ENCODE data around the gene BABAM2. TPM values are rescaled to one million over a fixed set of nuclear protein-coding genes. Genes with fewer than 3 reads are reported as not detected.

Gene BABAM2
- total and polyA plus RNA-seq, 4 donors, result 28.1 to 40.4 (median 37.0) TPM

DNA sequence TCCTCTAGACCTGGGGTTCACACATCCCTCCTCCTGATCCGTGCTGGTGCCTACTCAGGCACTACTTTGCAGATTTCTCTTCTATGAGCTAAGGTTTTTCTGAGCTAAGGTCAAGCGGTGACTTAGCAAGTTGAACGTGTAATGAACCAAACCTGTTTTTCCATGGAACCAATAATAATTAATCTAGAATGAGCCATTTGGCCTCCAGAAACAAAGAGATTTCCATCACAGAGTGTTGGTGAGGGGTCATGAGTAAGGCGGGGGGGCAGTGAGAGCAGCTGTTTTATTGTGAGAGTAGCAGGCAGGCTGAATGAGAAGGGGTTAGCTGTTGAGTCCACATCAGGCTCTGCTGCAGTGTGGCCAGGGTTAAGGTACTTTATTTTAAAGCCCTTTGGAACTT lies 390.1 kb downstream of the BABAM2 start:
- Histone ChIP-seq H3K27ac (ENCODE audit: low read depth, low read length) (no peak overlapping the region), H3K9me3 (ENCODE audit: control insufficient read depth, insufficient read depth, low read length) (no peaks in the 10 kb centered on the region), H3K4me1 (ENCODE audit: control insufficient read depth, insufficient read depth, low read length) (no peaks in the 10 kb centered on the region), H3K4me3 (ENCODE audit: low read depth, low read length) (no peak overlapping the region), H3K27me3 (ENCODE audit: control insufficient read depth, insufficient read depth, low read length) (no peaks in the 10 kb centered on the region), H3K36me3 (ENCODE audit: control insufficient read depth, insufficient read depth, low read length) (peaks cover 4% of the 10 kb centered on the region)
- DNase-seq (ENCODE audit: low read depth in 4 of 6, low spot score in 6 of 6), result no peak
- WGBS (ENCODE audit: insufficient coverage), result 100% methylated on average over 1 of the region's 4 CpGs

DNA sequence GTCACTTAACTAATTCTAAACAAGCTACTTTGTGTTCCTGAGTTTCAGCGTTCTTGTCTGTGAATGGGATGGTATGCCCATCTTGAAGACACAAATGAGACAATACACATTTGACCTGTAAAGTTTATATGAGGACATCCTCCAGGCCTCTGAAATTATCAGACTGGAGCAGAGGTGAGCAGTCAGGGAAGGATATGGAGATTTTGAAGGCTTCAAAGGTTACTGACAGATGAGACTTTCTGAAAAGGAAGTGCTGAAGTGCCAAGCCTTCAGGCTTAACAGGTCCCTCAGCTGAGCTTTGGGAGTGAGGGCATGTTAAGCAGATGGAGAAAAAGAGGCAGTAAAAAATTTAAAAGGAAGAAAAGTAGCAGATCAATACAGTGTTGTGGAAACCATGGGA lies 391.2 kb downstream of the BABAM2 start:
- Histone ChIP-seq H3K27me3 (ENCODE audit: control insufficient read depth, insufficient read depth, low read length) (no peaks in the 10 kb centered on the region), H3K4me3 (ENCODE audit: low read depth, low read length) (no peak overlapping the region), H3K9me3 (ENCODE audit: control insufficient read depth, insufficient read depth, low read length) (no peaks in the 10 kb centered on the region), H3K36me3 (ENCODE audit: control insufficient read depth, insufficient read depth, low read length) (peaks cover 3% of the 10 kb centered on the region), H3K4me1 (ENCODE audit: control insufficient read depth, insufficient read depth, low read length) (no peaks in the 10 kb centered on the region), H3K27ac (ENCODE audit: low read depth, low read length) (no peak overlapping the region)
- no CpG with 5 or more reads among the region's 1 CpG for WGBS (ENCODE audit: insufficient coverage)
- DNase-seq (ENCODE audit: low read depth in 4 of 6, low spot score in 6 of 6), result no peak

DNA sequence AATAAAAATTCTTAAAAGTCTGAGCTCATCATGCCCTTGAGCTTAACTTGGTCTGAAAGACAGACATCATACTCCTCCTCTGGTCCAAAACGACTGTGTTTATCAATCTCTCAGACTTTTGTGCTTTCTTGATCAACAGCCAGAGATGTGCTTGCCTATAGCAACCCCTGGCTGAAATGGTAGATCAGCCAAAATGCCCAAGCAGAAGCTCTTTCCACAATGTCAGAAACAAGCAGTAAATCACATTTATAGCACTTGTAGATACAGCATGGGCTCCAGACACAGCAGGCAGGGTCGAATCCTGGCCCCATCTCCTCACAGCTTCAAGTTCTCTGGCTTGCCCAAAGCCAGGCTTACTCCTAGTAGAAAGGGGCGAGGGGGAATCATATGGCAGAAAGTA lies 391.7 kb downstream of the BABAM2 start:
- Histone ChIP-seq H3K27ac (ENCODE audit: low read depth, low read length) (no peak overlapping the region), H3K4me1 (ENCODE audit: control insufficient read depth, insufficient read depth, low read length) (no peaks in the 10 kb centered on the region), H3K4me3 (ENCODE audit: low read depth, low read length) (no peak overlapping the region), H3K9me3 (ENCODE audit: control insufficient read depth, insufficient read depth, low read length) (no peaks in the 10 kb centered on the region), H3K27me3 (ENCODE audit: control insufficient read depth, insufficient read depth, low read length) (no peaks in the 10 kb centered on the region), H3K36me3 (ENCODE audit: control insufficient read depth, insufficient read depth, low read length) (no peaks in the 10 kb centered on the region)
- 67% methylated on average over 1 of the region's 3 CpGs for WGBS (ENCODE audit: insufficient coverage)
- no peak for DNase-seq (ENCODE audit: low read depth in 4 of 6, low spot score in 6 of 6)

DNA sequence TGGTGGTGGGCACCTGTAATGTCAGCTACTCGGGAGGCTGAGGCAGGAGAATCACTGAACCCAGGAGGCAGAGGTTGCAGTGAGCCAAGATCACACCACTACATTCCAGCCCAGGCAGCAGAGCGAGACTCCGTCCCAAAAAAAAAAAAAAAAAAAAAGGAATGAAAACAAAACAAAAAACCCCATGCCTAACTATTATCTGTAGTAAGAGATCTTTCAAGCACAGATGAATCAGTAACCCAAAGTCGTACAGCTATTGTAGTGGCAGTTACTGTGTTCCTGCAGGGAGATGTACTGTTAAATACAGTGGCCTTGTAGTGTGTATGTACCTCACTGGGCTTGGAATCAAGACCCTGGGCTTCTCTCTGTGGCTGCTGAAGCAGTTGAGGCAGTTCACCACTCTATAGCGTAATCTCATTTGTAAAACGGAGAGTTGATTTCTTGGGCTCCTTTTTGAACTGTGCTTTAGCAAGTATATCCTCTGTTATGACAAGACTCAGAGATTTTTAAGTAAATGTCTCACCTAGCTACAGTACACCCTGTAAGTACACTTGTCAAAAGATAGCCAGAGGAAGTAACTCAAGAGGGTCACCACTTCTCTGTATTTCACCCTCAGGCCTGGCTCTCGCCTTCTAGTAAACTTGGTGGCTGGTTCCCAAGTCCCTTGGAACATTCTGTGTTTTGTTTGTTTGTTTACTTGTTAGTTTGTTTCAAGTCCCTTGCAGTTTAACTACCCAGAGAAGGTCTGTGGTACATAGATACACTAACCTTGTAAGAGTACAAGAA lies 392.5 kb downstream of the BABAM2 start:
- no peaks in the 10 kb centered on the region for H3K4me1 ChIP-seq (ENCODE audit: control insufficient read depth, insufficient read depth, low read length)

DNA sequence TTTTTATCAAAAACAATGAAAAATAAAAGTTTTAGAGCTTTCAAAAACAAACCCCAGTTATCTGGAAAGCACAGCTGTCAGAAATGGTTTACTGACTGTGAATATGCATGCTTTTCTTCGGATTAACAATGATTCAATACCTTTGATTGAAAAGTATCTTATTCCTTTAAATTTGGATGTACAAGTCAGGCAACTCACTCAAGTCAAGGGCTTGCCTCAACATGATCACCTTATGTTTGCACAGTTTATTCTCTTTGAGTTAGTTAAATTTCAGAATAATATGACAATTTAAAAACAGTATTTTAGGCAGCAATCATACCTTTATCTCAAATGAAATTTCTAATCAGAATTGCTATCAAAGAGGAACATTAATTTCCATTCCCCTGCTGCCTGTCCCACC lies 393.3 kb downstream of the BABAM2 start:
- DNase-seq (ENCODE audit: low read depth in 4 of 6, low spot score in 6 of 6), result no peak
- Histone ChIP-seq H3K4me1 (ENCODE audit: control insufficient read depth, insufficient read depth, low read length) (no peaks in the 10 kb centered on the region), H3K36me3 (ENCODE audit: control insufficient read depth, insufficient read depth, low read length) (no peaks in the 10 kb centered on the region), H3K27ac (ENCODE audit: low read depth, low read length) (no peak overlapping the region), H3K9me3 (ENCODE audit: control insufficient read depth, insufficient read depth, low read length) (no peaks in the 10 kb centered on the region), H3K4me3 (ENCODE audit: low read depth, low read length) (no peak overlapping the region), H3K27me3 (ENCODE audit: control insufficient read depth, insufficient read depth, low read length) (no peaks in the 10 kb centered on the region)
- WGBS (ENCODE audit: insufficient coverage), result no CpG with 5 or more reads among the region's 1 CpG

More for the DNA sequence above, 392.5 kb downstream of the BABAM2 start:
- no peaks in the 10 kb centered on the region for H3K36me3 ChIP-seq (ENCODE audit: control insufficient read depth, insufficient read depth, low read length)
- no peaks in the 10 kb centered on the region for H3K9me3 ChIP-seq (ENCODE audit: control insufficient read depth, insufficient read depth, low read length)
- no peak for DNase-seq (ENCODE audit: low read depth in 4 of 6, low spot score in 6 of 6)
- 100% methylated on average over 1 of the region's 7 CpGs for WGBS (ENCODE audit: insufficient coverage)
- H3K4me3 ChIP-seq (ENCODE audit: low read depth, low read length), result no peak overlapping the region
- no peak overlapping the region for H3K27ac ChIP-seq (ENCODE audit: low read depth, low read length)
- H3K27me3 ChIP-seq (ENCODE audit: control insufficient read depth, insufficient read depth, low read length), result no peaks in the 10 kb centered on the region

DNA sequence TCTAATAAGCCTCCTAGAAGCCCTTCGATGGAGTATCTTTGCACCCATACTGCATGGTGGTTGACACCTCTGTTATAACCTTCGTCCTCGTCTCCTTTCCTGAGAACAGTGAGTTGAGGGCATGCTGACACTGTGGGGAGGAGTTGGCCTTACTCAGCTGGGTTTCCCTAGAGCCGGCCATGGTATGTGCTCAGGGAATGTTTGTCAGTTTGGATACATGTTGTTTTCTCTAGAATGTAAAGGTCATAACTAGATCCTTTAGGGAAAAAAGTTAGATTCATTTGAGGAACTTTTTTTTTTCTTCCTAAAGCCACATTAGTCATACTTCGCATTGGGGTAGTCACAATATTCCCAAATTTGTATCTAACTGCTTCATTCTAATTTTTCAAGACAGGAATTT lies 396.1 kb downstream of the BABAM2 start:
- H3K9me3 ChIP-seq (ENCODE audit: control insufficient read depth, insufficient read depth, low read length), result no peaks in the 10 kb centered on the region
- DNase-seq (ENCODE audit: low read depth in 4 of 6, low spot score in 6 of 6), result no peak
- no peak overlapping the region for H3K27ac ChIP-seq (ENCODE audit: low read depth, low read length)
- H3K4me3 ChIP-seq (ENCODE audit: low read depth, low read length), result no peak overlapping the region
- WGBS (ENCODE audit: insufficient coverage), result 81% methylated on average over 4 of the region's 5 CpGs
- H3K36me3 ChIP-seq (ENCODE audit: control insufficient read depth, insufficient read depth, low read length), result no peaks in the 10 kb centered on the region
- no peaks in the 10 kb centered on the region for H3K4me1 ChIP-seq (ENCODE audit: control insufficient read depth, insufficient read depth, low read length)
- no peaks in the 10 kb centered on the region for H3K27me3 ChIP-seq (ENCODE audit: control insufficient read depth, insufficient read depth, low read length)

DNA sequence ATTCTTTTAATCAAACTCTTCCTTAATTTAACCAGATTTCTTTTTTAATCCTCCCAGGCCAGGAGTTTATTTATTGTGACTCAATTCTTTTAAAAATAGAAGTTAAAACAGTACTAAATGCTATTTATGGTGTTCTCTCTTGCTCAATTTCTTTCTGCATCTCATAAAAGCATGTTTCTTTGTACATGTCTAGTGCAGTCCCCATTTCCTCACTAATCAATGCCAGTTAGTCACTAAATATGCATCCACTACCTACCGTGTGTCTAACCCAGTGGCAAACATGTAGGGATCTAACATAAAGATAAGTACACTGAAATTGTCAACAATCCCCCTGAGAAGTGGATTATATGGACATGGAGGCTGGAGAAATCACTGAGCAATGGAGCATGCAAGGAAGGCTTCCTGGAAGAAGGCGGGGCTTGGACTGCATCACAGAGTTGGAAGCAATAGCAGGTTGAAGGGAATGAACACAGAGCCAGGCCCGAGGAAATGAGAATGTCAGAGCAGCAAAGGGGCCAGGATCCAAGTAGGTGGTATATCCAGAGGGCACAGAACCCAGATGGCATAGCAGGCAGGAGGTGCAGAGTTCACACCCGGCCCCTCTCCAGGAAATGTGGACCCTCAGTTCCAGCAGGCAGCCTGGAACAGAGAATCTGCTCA lies 396.9 kb downstream of the BABAM2 start:
- Histone ChIP-seq H3K4me1 (ENCODE audit: control insufficient read depth, insufficient read depth, low read length) (no peaks in the 10 kb centered on the region), H3K9me3 (ENCODE audit: control insufficient read depth, insufficient read depth, low read length) (no peaks in the 10 kb centered on the region), H3K36me3 (ENCODE audit: control insufficient read depth, insufficient read depth, low read length) (no peaks in the 10 kb centered on the region), H3K27ac (ENCODE audit: low read depth, low read length) (no peak overlapping the region), H3K4me3 (ENCODE audit: low read depth, low read length) (no peak overlapping the region), H3K27me3 (ENCODE audit: control insufficient read depth, insufficient read depth, low read length) (no peaks in the 10 kb centered on the region)
- DNase-seq (ENCODE audit: low read depth in 4 of 6, low spot score in 6 of 6), result no peak
- 89% methylated on average over 3 of the region's 4 CpGs for WGBS (ENCODE audit: insufficient coverage)

DNA sequence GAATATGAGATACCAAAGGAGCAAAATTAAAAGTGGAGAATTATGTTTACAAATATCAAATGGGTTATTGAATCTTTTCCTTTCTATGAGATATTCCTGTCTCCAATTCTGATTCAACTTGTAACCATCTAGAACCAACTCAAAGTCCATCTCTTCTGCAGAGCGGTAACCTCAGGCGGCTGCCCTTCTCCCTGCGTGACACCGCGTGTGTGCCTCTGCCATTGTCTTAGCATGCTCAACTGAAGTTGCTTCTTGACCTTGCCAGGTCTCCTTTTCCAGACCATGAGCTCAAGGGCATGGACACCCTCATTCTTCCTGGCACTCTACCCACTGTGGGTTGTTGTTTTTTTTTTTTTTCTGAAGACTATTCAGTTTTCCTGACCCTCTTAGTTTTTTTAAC lies 398.1 kb downstream of the BABAM2 start:
- Histone ChIP-seq H3K4me3 (ENCODE audit: low read depth, low read length) (no peak overlapping the region), H3K27me3 (ENCODE audit: control insufficient read depth, insufficient read depth, low read length) (no peaks in the 10 kb centered on the region), H3K4me1 (ENCODE audit: control insufficient read depth, insufficient read depth, low read length) (no peaks in the 10 kb centered on the region), H3K9me3 (ENCODE audit: control insufficient read depth, insufficient read depth, low read length) (no peaks in the 10 kb centered on the region), H3K36me3 (ENCODE audit: control insufficient read depth, insufficient read depth, low read length) (no peaks in the 10 kb centered on the region), H3K27ac (ENCODE audit: low read depth, low read length) (no peak overlapping the region)
- 98% methylated on average over 5 of the region's 5 CpGs for WGBS (ENCODE audit: insufficient coverage)
- no peak for DNase-seq (ENCODE audit: low read depth in 4 of 6, low spot score in 6 of 6)

DNA sequence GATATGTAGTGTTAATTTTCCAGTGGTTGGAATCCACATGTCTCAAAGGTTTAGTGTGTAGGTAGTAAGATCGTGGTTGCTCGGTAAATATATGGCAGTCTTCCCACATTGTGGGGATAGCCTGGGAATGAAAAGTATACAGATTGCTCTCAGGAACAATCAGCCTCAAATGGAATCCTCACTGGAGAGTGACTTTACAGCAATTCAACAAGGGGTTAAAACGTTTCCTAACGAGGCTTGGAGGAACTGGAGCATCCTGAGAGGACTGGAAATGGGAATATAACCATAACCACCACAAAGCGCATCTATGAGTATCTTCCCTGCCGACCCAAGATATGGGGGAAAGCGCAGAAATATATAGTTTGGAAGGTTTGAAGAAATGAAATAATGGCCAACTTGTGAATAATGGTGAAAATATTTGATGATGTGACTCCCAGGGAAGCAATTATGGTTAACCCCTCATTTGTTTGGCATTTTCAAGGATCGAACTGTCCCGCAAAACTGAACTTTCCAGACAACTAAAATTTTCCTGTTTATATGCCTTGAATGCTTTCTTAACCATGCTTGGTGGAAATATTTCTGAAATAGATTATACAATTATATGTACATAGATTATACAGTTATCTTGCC lies 401.4 kb downstream of the BABAM2 start:
- Histone ChIP-seq H3K4me3 (ENCODE audit: low read depth, low read length) (no peak overlapping the region), H3K9me3 (ENCODE audit: control insufficient read depth, insufficient read depth, low read length) (no peaks in the 10 kb centered on the region), H3K27ac (ENCODE audit: low read depth, low read length) (no peak overlapping the region), H3K4me1 (ENCODE audit: control insufficient read depth, insufficient read depth, low read length) (no peaks in the 10 kb centered on the region), H3K27me3 (ENCODE audit: control insufficient read depth, insufficient read depth, low read length) (no peaks in the 10 kb centered on the region), H3K36me3 (ENCODE audit: control insufficient read depth, insufficient read depth, low read length) (no peaks in the 10 kb centered on the region)
- 100% methylated on average over 1 of the region's 9 CpGs for WGBS (ENCODE audit: insufficient coverage)
- DNase-seq (ENCODE audit: low read depth in 4 of 6, low spot score in 6 of 6), result no peak
